GM21619 (cell line): ENCODE data around the gene TMEM50A.
"Not testable (repeated sequence)": the region's sequence is repeated elsewhere in the genome, so short reads cannot be mapped to it uniquely, and the experiment has no call there.

ENCODE experiments used
- ATAC-seq: cut with Tn5 transposase; IDR thresholded peaks from one replicate; pipeline ENCODE4 v1.9.1; 2021; ENCODE audit not compliant: unreplicated experiment

TMEM50A gene

GRCh38 chr1:25329950-25330349, 8.2 kb upstream of the TMEM50A start:
- not testable (repeated sequence) for ATAC-seq

DNA sequence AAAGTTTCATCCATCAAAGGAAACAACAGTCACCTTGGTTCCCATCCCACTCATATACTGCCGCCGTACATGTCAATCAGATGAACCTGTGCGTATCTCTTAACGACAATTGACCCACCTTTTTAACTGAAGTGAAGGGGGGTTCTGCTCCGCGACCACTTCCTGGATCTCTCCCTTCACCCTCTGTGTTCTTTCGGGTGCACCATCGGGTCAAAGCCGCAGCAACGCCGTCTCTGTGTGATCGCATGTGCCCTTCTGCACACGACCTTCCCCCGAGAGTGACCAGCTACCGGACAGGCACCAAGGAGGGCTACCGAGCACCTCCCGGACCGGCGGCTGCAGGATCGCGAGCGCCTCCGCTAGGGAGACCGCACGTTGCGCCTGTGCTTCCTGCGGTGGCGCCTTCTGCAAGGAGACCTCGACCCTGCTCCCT, 1.2 kb upstream of the TMEM50A start:
- peak; percentile 30 for ATAC-seq

GRCh38 chr1:25337483-25338187, 499 bp upstream of the TMEM50A start:
- ATAC-seq, result peak; percentile 38

- ATAC-seq, result no peak
Measured at GRCh38 chr1:25338986-25339385, 852 bp downstream of the TMEM50A start.

DNA sequence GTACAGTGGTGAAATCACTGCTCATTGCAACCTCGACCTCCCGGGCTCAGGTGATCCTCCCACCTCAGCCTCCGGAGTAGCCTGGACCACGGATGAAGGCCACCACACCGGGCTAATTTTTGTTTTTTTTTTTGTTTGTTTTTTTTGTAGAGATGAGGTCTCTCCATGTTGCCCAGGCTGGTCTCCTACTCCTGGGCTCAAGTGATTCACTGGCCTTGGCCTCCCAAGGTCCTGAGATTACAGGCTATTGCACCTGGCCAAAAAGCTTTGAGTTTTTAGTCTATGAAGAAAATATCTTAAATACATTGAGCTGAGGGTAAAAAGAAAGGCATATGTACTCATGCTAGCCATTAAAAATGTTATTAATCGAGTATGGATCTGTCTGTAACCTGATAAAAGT, 3.6 kb downstream of the TMEM50A start:
- ATAC-seq, result no peak

DNA sequence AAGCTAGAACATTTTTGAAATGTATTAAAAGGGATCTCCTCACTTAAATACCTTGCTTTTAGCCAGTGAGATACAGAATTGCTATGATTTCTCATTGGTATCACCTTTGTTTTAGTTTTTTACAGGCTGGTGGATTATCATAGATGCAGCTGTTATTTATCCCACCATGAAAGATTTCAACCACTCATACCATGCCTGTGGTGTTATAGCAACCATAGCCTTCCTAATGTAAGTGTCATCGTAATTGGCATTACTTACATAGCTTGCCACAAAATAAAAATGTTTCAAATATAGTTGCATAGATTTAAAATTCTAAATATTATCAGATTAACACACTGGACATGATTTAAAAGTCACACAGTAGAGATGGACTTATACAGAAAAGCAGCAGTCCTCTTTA, 4.7 kb downstream of the TMEM50A start:
- no peak for ATAC-seq

- no peak for ATAC-seq
Measured at GRCh38 chr1:25343872-25344271, 5.7 kb downstream of the TMEM50A start.

DNA sequence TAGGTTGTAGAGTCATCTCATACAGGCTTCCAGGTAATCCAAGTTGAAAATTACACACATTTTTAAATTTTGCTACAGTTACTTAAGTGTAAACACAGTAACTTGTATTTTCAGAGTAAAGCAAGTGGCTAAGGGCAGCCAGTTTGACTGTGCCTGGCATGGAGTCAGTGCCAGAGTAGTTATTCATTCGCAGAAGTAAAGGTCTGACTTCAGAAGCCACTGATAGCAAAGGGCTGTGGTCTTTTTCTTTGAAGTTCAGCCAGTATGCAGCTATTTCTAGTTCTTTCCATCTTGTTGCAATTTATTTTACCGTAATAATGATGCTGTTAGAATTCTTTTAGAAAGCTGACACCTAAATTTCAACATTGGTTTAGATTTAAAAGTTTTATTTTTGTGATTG, 9.4 kb downstream of the TMEM50A start:
- ATAC-seq, result no peak

DNA sequence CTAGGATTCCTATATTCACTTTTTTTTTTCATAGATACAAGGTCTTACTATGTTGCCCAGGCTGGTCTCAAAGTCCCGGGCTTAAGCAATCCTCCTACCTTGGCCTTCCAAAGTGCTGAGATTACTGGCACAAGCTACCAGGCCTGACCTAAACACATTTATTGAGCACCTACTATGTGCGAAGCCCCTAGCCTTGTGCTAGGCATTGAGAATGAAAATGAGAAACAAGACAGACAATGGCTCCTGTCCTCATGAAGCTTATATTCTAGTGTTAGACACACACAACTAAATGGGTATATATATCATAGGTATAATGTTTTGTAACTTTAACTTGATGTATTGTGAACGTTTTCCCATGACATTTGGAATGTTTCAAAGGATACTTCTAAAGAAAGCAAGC, 11.5 kb downstream of the TMEM50A start:
- no peak for ATAC-seq

- ATAC-seq, result no peak
Measured at GRCh38 chr1:25355841-25356395, 17.8 kb downstream of the TMEM50A start.

- no peak for ATAC-seq
Measured at GRCh38 chr1:25356441-25356840, 18.3 kb downstream of the TMEM50A start.

DNA sequence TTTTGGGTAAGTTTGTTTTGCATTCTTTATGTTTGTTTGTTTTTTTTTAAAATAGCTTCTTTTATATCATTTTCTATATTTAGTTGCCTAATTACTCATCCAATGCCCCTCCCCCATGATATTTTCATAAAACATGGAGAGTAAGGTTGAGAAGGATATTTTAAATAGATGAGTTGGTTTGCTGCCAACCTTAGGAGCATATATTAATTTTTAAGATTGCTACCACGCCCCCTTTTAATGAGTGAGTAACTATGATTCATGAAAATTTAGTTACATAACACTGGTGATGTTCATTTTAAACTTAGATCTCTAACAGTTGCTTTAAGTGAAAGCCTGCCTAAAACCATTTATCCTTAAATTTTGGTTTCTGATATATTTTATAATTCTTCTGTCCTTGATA, 18.7 kb downstream of the TMEM50A start:
- no peak for ATAC-seq

DNA sequence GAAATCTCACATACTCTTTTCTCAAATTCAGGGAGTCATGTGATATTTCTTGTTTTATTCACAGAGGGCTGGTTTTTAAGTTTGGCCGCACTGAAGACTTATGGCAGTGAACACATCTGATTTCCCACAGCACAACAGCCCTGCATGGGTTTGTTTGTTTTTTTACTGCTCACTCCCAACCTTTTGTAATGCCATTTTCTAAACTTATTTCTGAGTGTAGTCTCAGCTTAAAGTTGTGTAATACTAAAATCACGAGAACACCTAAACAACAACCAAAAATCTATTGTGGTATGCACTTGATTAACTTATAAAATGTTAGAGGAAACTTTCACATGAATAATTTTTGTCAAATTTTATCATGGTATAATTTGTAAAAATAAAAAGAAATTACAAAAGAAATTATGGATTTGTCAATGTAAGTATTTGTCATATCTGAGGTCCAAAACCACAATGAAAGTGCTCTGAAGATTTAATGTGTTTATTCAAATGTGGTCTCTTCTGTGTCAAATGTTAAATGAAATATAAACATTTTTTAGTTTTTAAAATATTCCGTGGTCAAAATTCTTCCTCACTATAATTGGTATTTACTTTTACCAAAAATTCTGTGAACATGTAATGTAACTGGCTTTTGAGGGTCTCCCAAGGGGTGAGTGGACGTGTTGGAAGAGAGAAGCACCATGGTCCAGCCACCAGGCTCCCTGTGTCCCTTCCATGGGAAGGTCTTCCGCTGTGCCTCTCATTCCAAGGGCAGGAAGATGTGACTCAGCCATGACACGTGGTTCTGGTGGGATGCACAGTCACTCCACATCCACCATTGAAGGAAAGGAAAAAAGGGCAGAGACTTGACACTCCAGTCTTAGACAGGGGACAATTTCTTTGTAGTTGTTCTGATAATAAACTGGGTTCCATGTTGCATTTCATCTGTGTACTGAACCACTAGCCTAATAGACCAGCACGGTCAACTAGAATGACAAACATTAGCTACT, 22.8 kb downstream of the TMEM50A start:
- ATAC-seq, result no peak

- ATAC-seq, result no peak
Measured at GRCh38 chr1:25361901-25362300, 23.8 kb downstream of the TMEM50A start.

GRCh38 chr1:25362634-25363559, 24.8 kb downstream of the TMEM50A start:
- not testable (repeated sequence) for ATAC-seq

GRCh38 chr1:25369241-25369640, 31.1 kb downstream of the TMEM50A start:
- no peak for ATAC-seq

GRCh38 chr1:25369691-25370271, 31.6 kb downstream of the TMEM50A start:
- ATAC-seq, result not testable (repeated sequence)

- not testable (repeated sequence) for ATAC-seq
Measured at GRCh38 chr1:25371757-25372156, 33.6 kb downstream of the TMEM50A start.

DNA sequence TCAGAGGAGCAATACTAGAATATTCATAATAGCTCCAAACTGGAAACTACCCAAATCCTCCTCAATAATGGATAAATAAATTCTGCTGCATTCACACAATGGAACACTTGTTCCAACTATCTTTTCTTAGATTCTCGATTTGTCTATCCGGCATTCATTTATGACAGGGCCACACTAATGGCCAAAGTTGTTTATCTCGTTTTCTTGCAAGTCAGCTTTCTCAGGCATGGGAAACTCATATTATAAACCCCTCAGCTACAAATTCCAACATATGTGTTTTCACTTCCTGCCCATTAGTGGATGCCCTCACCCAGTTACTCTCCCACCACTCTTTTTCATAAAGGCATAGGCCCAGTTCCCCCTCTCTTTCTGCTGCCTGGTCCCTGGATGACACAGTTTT, 40.2 kb downstream of the TMEM50A start:
- not testable (repeated sequence) for ATAC-seq

DNA sequence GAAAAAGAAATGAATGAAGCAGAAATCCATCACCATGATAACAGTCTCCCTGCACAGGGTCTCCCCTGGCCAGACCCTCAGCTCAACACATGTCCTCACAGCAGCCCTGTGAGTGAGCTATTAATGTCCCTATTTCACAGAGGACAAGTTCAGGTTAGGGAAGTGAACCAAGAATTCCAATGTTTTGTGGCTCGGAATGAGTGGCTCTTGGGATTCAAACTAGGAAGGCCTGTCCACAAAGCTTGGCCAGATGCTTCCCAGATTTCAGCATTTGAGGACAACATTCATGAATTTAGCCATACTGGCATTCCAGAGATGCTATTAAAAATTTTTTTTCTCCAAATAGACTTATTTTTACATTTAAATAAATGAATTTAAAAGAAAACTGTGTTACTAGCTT, 44.4 kb downstream of the TMEM50A start:
- not testable (repeated sequence) for ATAC-seq
